Stimulated activated CD8-positive, alpha-beta memory T cell treated with anti-CD3 and anti-CD28 coated beads, Interleukin-15, amount 100 ng/mL, for 1 hour (primary cell): ENCODE results near the gene TTLL12.

Experiments used
- DNase-seq: peaks from one replicate; pipeline ENCODE4 v3.0.0-alpha.2; 2020; ENCODE audit warnings: low read depth

TTLL12 gene

GRCh38 chr22:43172191-43172590 lies 14.7 kb downstream of the TTLL12 start:
- DNase-seq, result no peak

GRCh38 chr22:43171607-43172006 lies 15.3 kb downstream of the TTLL12 start:
- DNase-seq, result no peak

- no peak for DNase-seq
Measured at GRCh38 chr22:43171019-43171491, 15.9 kb downstream of the TTLL12 start.

GRCh38 chr22:43170131-43170480 lies 16.8 kb downstream of the TTLL12 start:
- no peak for DNase-seq

- DNase-seq, result no peak
Measured at GRCh38 chr22:43169310-43170130, 17.4 kb downstream of the TTLL12 start.

GRCh38 chr22:43168471-43169309 lies 18.2 kb downstream of the TTLL12 start:
- no peak for DNase-seq

- DNase-seq, result no peak
Measured at GRCh38 chr22:43167001-43167589, 19.8 kb downstream of the TTLL12 start.

- no peak for DNase-seq
Measured at GRCh38 chr22:43166132-43166930, 20.6 kb downstream of the TTLL12 start.

GRCh38 chr22:43164636-43165035 lies 22.3 kb downstream of the TTLL12 start:
- no peak for DNase-seq

- no peak for DNase-seq
Measured at GRCh38 chr22:43163241-43163795, 23.6 kb downstream of the TTLL12 start.

- DNase-seq, result no peak
Measured at GRCh38 chr22:43162412-43163150, 24.4 kb downstream of the TTLL12 start.

- no peak for DNase-seq
Measured at GRCh38 chr22:43160497-43161126, 26.3 kb downstream of the TTLL12 start.

GRCh38 chr22:43159484-43160178 lies 27.3 kb downstream of the TTLL12 start:
- DNase-seq, result no peak

- DNase-seq, result no peak
Measured at GRCh38 chr22:43158778-43159483, 28.0 kb downstream of the TTLL12 start.

- DNase-seq, result no peak
Measured at GRCh38 chr22:43157874-43158546, 28.9 kb downstream of the TTLL12 start.

GRCh38 chr22:43156413-43156812 lies 30.5 kb downstream of the TTLL12 start:
- no peak for DNase-seq

GRCh38 chr22:43155789-43156188 lies 31.1 kb downstream of the TTLL12 start:
- DNase-seq, result no peak

- DNase-seq, result no peak
Measured at GRCh38 chr22:43154887-43155536, 31.9 kb downstream of the TTLL12 start.
